Measurements from ENCODE around the gene C11orf24.

Gene C11orf24

GRCh38 chr11:68242616-68243015 is 29.2 kb downstream of the C11orf24 start:
- no peak for DNase-seq

- no peak for DNase-seq
These were observed 40.2 kb downstream of the C11orf24 start for GRCh38 chr11:68231621-68232020.

GRCh38 chr11:68229601-68230000 is 42.2 kb downstream of the C11orf24 start:
- no peak for DNase-seq

GRCh38 chr11:68226421-68226820 is 45.4 kb downstream of the C11orf24 start:
- DNase-seq, result no peak

- DNase-seq, result no peak
These were observed 47.2 kb downstream of the C11orf24 start for GRCh38 chr11:68224606-68225005.

- no peak for DNase-seq
These were observed 48.5 kb downstream of the C11orf24 start for GRCh38 chr11:68223275-68223674.

- DNase-seq, result no peak
These were observed 50.4 kb downstream of the C11orf24 start for GRCh38 chr11:68221406-68221805.

- no peak for DNase-seq
These were observed 55.4 kb downstream of the C11orf24 start for GRCh38 chr11:68216171-68216938.

- DNase-seq, result no peak
These were observed 56.1 kb downstream of the C11orf24 start for GRCh38 chr11:68215524-68216170.

- DNase-seq, result no peak
These were observed 56.7 kb downstream of the C11orf24 start for GRCh38 chr11:68215087-68215445.

GRCh38 chr11:68214173-68215086 is 57.3 kb downstream of the C11orf24 start:
- no peak for DNase-seq

- DNase-seq, result peak; percentile 87
These were observed 58.1 kb downstream of the C11orf24 start for GRCh38 chr11:68213555-68214172.

- DNase-seq, result peak; percentile 69
These were observed 58.6 kb downstream of the C11orf24 start, which contains the start of gene KMT5B for GRCh38 chr11:68213135-68213515. Gene KMT5B (minus strand): TSS chr11:68213296. CDS start chr11:68190076, 23,220 bp downstream.

GRCh38 chr11:68212421-68213134 is 59.2 kb downstream of the C11orf24 start:
- DNase-seq, result peak; percentile 70

- DNase-seq, result no peak
These were observed 60.2 kb downstream of the C11orf24 start for GRCh38 chr11:68211546-68211945.
